ENCODE measurements around the gene GBA2. TPM values are rescaled to one million over a fixed set of nuclear protein-coding genes. Genes with fewer than 3 reads are reported as not detected.

Gene GBA2
- total and polyA plus RNA-seq, 2 experiments from 2014 or later: 32.1 to 80.1 TPM

DNA sequence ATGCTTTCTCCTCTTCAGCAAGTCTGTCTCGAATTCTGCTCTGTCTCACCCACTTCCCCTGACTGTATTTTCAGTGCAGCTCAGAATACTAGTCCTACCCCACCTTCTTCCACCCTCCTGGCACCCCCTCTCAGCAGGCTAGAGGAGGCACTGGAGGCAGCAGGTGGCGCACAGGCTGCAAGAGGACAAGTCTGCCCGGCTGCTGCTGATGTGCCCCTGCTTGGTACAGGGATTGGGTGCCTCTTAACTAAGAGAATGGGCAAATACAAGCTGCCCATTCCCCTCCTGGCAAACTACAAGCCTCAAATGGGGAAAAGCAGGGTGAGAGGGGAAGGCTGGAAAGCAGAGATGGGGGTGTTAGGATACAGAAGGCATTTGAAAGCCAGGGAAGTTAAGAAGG is 22.1 kb downstream of the GBA2 start:
- H3K4me3 Mint-ChIP-seq: peak overlapping the region; percentile 23; the same call in 2 of the 3 replicates

More for the DNA sequence above, 22.1 kb downstream of the GBA2 start:
- TF ChIP-seq, protein P1, sequence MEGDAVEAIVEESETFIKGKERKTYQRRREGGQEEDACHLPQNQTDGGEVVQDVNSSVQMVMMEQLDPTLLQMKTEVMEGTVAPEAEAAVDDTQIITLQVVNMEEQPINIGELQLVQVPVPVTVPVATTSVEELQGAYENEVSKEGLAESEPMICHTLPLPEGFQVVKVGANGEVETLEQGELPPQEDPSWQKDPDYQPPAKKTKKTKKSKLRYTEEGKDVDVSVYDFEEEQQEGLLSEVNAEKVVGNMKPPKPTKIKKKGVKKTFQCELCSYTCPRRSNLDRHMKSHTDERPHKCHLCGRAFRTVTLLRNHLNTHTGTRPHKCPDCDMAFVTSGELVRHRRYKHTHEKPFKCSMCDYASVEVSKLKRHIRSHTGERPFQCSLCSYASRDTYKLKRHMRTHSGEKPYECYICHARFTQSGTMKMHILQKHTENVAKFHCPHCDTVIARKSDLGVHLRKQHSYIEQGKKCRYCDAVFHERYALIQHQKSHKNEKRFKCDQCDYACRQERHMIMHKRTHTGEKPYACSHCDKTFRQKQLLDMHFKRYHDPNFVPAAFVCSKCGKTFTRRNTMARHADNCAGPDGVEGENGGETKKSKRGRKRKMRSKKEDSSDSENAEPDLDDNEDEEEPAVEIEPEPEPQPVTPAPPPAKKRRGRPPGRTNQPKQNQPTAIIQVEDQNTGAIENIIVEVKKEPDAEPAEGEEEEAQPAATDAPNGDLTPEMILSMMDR (conservative IDR thresholded peaks at IDR 0.05; ENCODE audit: low read depth in 2 of 2): peak in 1 of 2 experiments; percentile 29; a peak in 1 of 4 replicates
- TF ChIP-seq, protein P2, sequence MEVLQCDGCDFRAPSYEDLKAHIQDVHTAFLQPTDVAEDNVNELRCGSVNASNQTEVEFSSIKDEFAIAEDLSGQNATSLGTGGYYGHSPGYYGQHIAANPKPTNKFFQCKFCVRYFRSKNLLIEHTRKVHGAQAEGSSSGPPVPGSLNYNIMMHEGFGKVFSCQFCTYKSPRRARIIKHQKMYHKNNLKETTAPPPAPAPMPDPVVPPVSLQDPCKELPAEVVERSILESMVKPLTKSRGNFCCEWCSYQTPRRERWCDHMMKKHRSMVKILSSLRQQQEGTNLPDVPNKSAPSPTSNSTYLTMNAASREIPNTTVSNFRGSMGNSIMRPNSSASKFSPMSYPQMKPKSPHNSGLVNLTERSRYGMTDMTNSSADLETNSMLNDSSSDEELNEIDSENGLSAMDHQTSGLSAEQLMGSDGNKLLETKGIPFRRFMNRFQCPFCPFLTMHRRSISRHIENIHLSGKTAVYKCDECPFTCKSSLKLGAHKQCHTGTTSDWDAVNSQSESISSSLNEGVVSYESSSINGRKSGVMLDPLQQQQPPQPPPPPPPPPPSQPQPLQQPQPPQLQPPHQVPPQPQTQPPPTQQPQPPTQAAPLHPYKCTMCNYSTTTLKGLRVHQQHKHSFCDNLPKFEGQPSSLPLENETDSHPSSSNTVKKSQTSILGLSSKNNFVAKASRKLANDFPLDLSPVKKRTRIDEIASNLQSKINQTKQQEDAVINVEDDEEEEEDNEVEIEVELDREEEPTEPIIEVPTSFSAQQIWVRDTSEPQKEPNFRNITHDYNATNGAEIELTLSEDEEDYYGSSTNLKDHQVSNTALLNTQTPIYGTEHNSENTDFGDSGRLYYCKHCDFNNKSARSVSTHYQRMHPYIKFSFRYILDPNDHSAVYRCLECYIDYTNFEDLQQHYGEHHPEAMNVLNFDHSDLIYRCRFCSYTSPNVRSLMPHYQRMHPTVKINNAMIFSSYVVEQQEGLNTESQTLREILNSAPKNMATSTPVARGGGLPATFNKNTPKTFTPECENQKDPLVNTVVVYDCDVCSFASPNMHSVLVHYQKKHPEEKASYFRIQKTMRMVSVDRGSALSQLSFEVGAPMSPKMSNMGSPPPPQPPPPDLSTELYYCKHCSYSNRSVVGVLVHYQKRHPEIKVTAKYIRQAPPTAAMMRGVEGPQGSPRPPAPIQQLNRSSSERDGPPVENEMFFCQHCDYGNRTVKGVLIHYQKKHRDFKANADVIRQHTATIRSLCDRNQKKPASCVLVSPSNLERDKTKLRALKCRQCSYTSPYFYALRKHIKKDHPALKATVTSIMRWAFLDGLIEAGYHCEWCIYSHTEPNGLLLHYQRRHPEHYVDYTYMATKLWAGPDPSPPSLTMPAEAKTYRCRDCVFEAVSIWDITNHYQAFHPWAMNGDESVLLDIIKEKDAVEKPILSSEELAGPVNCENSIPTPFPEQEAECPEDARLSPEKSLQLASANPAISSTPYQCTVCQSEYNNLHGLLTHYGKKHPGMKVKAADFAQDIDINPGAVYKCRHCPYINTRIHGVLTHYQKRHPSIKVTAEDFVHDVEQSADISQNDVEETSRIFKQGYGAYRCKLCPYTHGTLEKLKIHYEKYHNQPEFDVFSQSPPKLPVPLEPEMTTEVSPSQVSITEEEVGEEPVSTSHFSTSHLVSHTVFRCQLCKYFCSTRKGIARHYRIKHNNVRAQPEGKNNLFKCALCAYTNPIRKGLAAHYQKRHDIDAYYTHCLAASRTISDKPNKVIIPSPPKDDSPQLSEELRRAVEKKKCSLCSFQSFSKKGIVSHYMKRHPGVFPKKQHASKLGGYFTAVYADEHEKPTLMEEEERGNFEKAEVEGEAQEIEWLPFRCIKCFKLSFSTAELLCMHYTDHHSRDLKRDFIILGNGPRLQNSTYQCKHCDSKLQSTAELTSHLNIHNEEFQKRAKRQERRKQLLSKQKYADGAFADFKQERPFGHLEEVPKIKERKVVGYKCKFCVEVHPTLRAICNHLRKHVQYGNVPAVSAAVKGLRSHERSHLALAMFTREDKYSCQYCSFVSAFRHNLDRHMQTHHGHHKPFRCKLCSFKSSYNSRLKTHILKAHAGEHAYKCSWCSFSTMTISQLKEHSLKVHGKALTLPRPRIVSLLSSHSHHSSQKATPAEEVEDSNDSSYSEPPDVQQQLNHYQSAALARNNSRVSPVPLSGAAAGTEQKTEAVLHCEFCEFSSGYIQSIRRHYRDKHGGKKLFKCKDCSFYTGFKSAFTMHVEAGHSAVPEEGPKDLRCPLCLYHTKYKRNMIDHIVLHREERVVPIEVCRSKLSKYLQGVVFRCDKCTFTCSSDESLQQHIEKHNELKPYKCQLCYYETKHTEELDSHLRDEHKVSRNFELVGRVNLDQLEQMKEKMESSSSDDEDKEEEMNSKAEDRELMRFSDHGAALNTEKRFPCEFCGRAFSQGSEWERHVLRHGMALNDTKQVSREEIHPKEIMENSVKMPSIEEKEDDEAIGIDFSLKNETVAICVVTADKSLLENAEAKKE (CRISPR knock-in tag; IDR thresholded peaks at IDR 0.05): no peak
- ATAC-seq (peak; percentile 6; the same call in 2 of the 3 replicates), DNase-seq (ENCODE audit: low spot score) (peak; percentile 29)
- peaks cover 43% of the 10 kb centered on the region for H3K79me2 ChIP-seq (replicated peaks; ENCODE audit: insufficient read depth)
- peaks cover 41% of the 10 kb centered on the region for H3K4me1 ChIP-seq (ENCODE audit: insufficient read depth)
- no peaks in the 10 kb centered on the region for H3K9me2 ChIP-seq (ENCODE audit: insufficient read depth)
- H3K27ac ChIP-seq (ENCODE audit: low read depth): peak overlapping the region; percentile 81
- H3K27me3 ChIP-seq (ENCODE audit: insufficient read depth): no peaks in the 10 kb centered on the region
- no peaks in the 10 kb centered on the region for H3F3A ChIP-seq (replicated peaks; ENCODE audit: low read depth)
- Mint-ChIP-seq H3K27me3 (ENCODE audit: insufficient read depth, low read depth, poor library complexity) (peaks cover 2% of the 10 kb centered on the region), H3K27ac (no peak overlapping the region; the same call in 1 of the 2 replicates), H3K4me1 (peaks cover 7% of the 10 kb centered on the region; the same call in 2 of the 3 replicates), H3K36me3 (ENCODE audit: low read depth) (peaks cover 36% of the 10 kb centered on the region), H3K9me3 (no peaks in the 10 kb centered on the region; the same call in 2 of the 3 replicates)
- 0 out of 2 replicates have a peak overlapping the region, but pooled peaks have one; percentile 26 for H3K4me3 ChIP-seq
- peak overlapping the region; percentile 53 for H3K4me2 ChIP-seq
- peaks cover 10% of the 10 kb centered on the region for H3K36me3 ChIP-seq (ENCODE audit: insufficient read depth)
- peaks cover 4% of the 10 kb centered on the region; the same call in 1 of the 2 replicates for H4K20me1 ChIP-seq (replicated peaks; ENCODE audit: insufficient read depth)
- no peak overlapping the region for H2AFZ ChIP-seq

Data from GM23338 (cell line).